Liver (tissue), 3 donors: ENCODE measurements around the gene ANKRD13D.

Experiments
- ATF3 ChIP-seq: IDR thresholded peaks from 2 replicates; pipeline ENCODE4 v1.6.1; 2016; ENCODE audit warnings: antibody characterized with exemption
- CTCF ChIP-seq: fragments of 150-350 bp; IDR thresholded peaks from 2 replicates; pipeline ENCODE4 v1.5.1; 2017; ENCODE audit warnings: improper control_type of control experiment, low read depth, low read length; ENCODE audit not compliant: missing input control
- FOXA1 ChIP-seq: IDR thresholded peaks from 2 replicates; pipeline ENCODE4 v1.6.1; 2016; ENCODE audit warnings: antibody characterized with exemption
- GABPA ChIP-seq, 2 donors: IDR thresholded peaks in 1 of 2; conservative IDR thresholded peaks in 1 of 2; 2 replicates each; pipeline ENCODE4 v1.6.1; 2016; ENCODE audit warnings: antibody characterized with exemption in 2 of 2, mild to moderate bottlenecking in 1 of 2, moderate library complexity in 1 of 2
- HNF4A ChIP-seq, 2 donors: conservative IDR thresholded peaks; 2 replicates each; pipeline ENCODE4 v1.6.1; 2016; ENCODE audit warnings: antibody characterized with exemption in 2 of 2, mild to moderate bottlenecking in 2 of 2
- JUND ChIP-seq, 2 donors: IDR thresholded peaks; 2 replicates each; pipeline ENCODE4 v1.6.1; 2016; ENCODE audit warnings: antibody characterized with exemption in 2 of 2
- NR2F2 ChIP-seq: IDR thresholded peaks from 2 replicates; pipeline ENCODE4 v1.6.1; 2016; ENCODE audit warnings: antibody characterized with exemption
- RAD21 ChIP-seq, 2 donors: IDR thresholded peaks; 2 replicates each; pipeline ENCODE4 v1.6.1; 2016; ENCODE audit warnings: antibody characterized with exemption in 2 of 2, mild to moderate bottlenecking in 2 of 2
- RXRA ChIP-seq, 2 donors: IDR thresholded peaks; 2 replicates each; pipeline ENCODE4 v1.6.1; 2017 to 2018; ENCODE audit warnings: antibody characterized with exemption in 2 of 2, mild to moderate bottlenecking in 1 of 2
- SP1 ChIP-seq: IDR thresholded peaks from 2 replicates; pipeline ENCODE4 v1.6.1; 2018; ENCODE audit warnings: antibody characterized with exemption, mild to moderate bottlenecking
- TAF1 ChIP-seq: conservative IDR thresholded peaks from 2 replicates; pipeline ENCODE4 v1.6.1; 2016; ENCODE audit warnings: antibody characterized with exemption, mild to moderate bottlenecking
- YY1 ChIP-seq: IDR thresholded peaks from 2 replicates; pipeline ENCODE4 v1.6.1; 2016; ENCODE audit warnings: antibody characterized with exemption, mild to moderate bottlenecking
- TF ChIP-seq, protein P1 (sequence below): IDR thresholded peaks from 2 replicates; pipeline ENCODE4 v1.6.1; 2016; ENCODE audit warnings: antibody characterized with exemption, mild to moderate bottlenecking
- TF ChIP-seq, protein P2 (sequence below): IDR thresholded peaks from 2 replicates; pipeline ENCODE4 v1.6.1; 2016; ENCODE audit warnings: antibody characterized with exemption
- donor health status: healthy.
- donor health status: healthy.

DNA sequence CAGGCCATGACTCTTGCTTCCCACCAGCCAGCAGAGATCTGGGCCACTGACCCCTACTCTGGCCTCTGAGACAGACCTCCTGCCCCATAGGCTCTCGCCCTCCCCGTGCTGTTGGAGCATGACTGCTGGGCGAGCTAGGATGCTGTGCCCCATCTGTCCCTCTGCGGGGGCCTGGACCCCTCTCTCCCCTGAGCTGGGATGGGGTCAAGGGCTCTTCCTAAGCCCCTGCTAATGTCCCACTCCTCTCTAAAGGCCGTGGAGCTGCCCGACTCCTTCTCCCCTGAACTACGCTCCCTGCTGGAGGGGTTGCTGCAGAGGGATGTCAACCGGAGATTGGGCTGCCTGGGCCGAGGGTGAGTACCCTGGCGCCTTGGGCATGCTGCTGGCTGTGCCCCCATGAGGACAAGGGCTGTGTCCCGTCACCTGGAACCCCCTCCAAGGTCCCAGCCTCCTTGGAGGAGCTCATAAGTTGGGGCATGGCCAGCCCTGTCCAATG lies 6.2 kb upstream of the ANKRD13D start:
- no peak for TF ChIP-seq YY1
- no peak for TF ChIP-seq RAD21 (IDR thresholded peaks at IDR 0.05)
- no peak for TF ChIP-seq CTCF
- no peak for TF ChIP-seq GABPA (IDR thresholded peaks at IDR 0.05 in 1 of 2, conservative IDR thresholded peaks at IDR 0.05 in 1 of 2)
- no peak for TF ChIP-seq TAF1
- TF ChIP-seq HNF4A (conservative IDR thresholded peaks at IDR 0.05): no peak
- TF ChIP-seq NR2F2: no peak
- TF ChIP-seq, protein P1, sequence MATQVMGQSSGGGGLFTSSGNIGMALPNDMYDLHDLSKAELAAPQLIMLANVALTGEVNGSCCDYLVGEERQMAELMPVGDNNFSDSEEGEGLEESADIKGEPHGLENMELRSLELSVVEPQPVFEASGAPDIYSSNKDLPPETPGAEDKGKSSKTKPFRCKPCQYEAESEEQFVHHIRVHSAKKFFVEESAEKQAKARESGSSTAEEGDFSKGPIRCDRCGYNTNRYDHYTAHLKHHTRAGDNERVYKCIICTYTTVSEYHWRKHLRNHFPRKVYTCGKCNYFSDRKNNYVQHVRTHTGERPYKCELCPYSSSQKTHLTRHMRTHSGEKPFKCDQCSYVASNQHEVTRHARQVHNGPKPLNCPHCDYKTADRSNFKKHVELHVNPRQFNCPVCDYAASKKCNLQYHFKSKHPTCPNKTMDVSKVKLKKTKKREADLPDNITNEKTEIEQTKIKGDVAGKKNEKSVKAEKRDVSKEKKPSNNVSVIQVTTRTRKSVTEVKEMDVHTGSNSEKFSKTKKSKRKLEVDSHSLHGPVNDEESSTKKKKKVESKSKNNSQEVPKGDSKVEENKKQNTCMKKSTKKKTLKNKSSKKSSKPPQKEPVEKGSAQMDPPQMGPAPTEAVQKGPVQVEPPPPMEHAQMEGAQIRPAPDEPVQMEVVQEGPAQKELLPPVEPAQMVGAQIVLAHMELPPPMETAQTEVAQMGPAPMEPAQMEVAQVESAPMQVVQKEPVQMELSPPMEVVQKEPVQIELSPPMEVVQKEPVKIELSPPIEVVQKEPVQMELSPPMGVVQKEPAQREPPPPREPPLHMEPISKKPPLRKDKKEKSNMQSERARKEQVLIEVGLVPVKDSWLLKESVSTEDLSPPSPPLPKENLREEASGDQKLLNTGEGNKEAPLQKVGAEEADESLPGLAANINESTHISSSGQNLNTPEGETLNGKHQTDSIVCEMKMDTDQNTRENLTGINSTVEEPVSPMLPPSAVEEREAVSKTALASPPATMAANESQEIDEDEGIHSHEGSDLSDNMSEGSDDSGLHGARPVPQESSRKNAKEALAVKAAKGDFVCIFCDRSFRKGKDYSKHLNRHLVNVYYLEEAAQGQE: no peak
- TF ChIP-seq JUND (IDR thresholded peaks at IDR 0.05): no peak
- TF ChIP-seq FOXA1: no peak
- TF ChIP-seq, protein P2, sequence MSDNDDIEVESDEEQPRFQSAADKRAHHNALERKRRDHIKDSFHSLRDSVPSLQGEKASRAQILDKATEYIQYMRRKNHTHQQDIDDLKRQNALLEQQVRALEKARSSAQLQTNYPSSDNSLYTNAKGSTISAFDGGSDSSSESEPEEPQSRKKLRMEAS: no peak
- TF ChIP-seq RXRA (IDR thresholded peaks at IDR 0.05): no peak
- no peak for TF ChIP-seq ATF3
- no peak for TF ChIP-seq SP1
